GM10847 (cell line): ENCODE results near the gene PLD4.

Experiments
- POLR2A ChIP-seq: IDR thresholded peaks from 2 replicates; pipeline ENCODE4 v1.6.1; 2011; ENCODE audit not compliant: insufficient read length; ENCODE audit errors: extremely low read depth

The PLD4 gene

GRCh38 chr14:104975481-104976197 is 51.0 kb downstream of the PLD4 start:
- TF ChIP-seq POLR2A: no peak

- no peak for TF ChIP-seq POLR2A
Observed at GRCh38 chr14:104976198-104977007, 51.7 kb downstream of the PLD4 start.

- TF ChIP-seq POLR2A: no peak
Observed at GRCh38 chr14:104977008-104977680, 52.5 kb downstream of the PLD4 start.

GRCh38 chr14:104977681-104978653 is 53.3 kb downstream of the PLD4 start, which contains the start of gene AHNAK2:
Gene AHNAK2, minus strand, starts transcription at chr14:104978374. Its CDS starts 137 bp downstream, at chr14:104978237.
- TF ChIP-seq POLR2A: no peak

- no peak for TF ChIP-seq POLR2A
Observed at GRCh38 chr14:104978746-104979691, 54.3 kb downstream of the PLD4 start.

GRCh38 chr14:104979758-104980610 is 55.3 kb downstream of the PLD4 start:
- TF ChIP-seq POLR2A: no peak

- no peak for TF ChIP-seq POLR2A
Observed at GRCh38 chr14:104980611-104981531, 56.2 kb downstream of the PLD4 start.

GRCh38 chr14:104981699-104982541 is 57.2 kb downstream of the PLD4 start:
- TF ChIP-seq POLR2A: no peak

- no peak for TF ChIP-seq POLR2A
Observed at GRCh38 chr14:104982548-104983230, 58.0 kb downstream of the PLD4 start.
